Mesendoderm (in vitro differentiated cells): ENCODE results near the gene PPP1R27.

Source experiments
- DNase-seq: peaks from one replicate; pipeline ENCODE4 v3.0.0; 2013
- H2AK5ac ChIP-seq: 2 replicates; pipeline ENCODE4 v1.6.1; 2013; ENCODE audit warnings: low read length, inconsistent platforms
- H2BK120ac ChIP-seq: 2 replicates; pipeline ENCODE4 v1.6.1; 2013; ENCODE audit warnings: low read depth, mild to moderate bottlenecking, low read length, moderate library complexity, mixed read lengths
- H2BK15ac ChIP-seq: replicated peaks from 2 replicates; pipeline ENCODE4 v1.6.1; 2013; ENCODE audit warnings: low read depth, mild to moderate bottlenecking, moderate library complexity
- H2BK5ac ChIP-seq: 2 replicates; pipeline ENCODE4 v1.6.1; 2013; ENCODE audit warnings: low read length, inconsistent platforms
- H3K18ac ChIP-seq: 2 replicates; pipeline ENCODE4 v1.6.1; 2013; ENCODE audit warnings: mild to moderate bottlenecking, low read length, mixed read lengths
- H3K23ac ChIP-seq: one replicate; pipeline ENCODE4 v1.6.1; 2013; ENCODE audit warnings: low read length
- H3K27ac ChIP-seq: 2 replicates; pipeline ENCODE4 v1.5.1; 2013; ENCODE audit warnings: low read depth, mild to moderate bottlenecking, inconsistent platforms, low read length, moderate library complexity
- H3K27me3 ChIP-seq: 2 replicates; pipeline ENCODE4 v1.6.1; 2013; ENCODE audit warnings: low read length, control low read depth, mild to moderate bottlenecking, inconsistent platforms; ENCODE audit not compliant: insufficient read depth, poor library complexity
- H3K36me3 ChIP-seq: 2 replicates; pipeline ENCODE4 v1.6.1; 2013; ENCODE audit warnings: low read length, inconsistent platforms; ENCODE audit not compliant: control insufficient read depth, insufficient read depth
- H3K4ac ChIP-seq: one replicate; pipeline ENCODE4 v1.6.1; 2013; ENCODE audit warnings: low read depth, mild to moderate bottlenecking, low read length, moderate library complexity
- H3K4me1 ChIP-seq: 2 replicates; pipeline ENCODE4 v1.6.1; 2013; ENCODE audit warnings: low read depth, low read length, inconsistent platforms; ENCODE audit not compliant: control insufficient read depth
- H3K4me2 ChIP-seq: 2 replicates; pipeline ENCODE4 v1.6.1; 2013; ENCODE audit warnings: low read length
- H3K4me3 ChIP-seq: 2 replicates; pipeline ENCODE4 v1.5.1; 2013; ENCODE audit warnings: mild to moderate bottlenecking, low read length
- H3K56ac ChIP-seq: one replicate; pipeline ENCODE4 v1.6.1; 2013; ENCODE audit warnings: low read length
- H3K79me1 ChIP-seq: 2 replicates; pipeline ENCODE4 v1.6.1; 2013; ENCODE audit warnings: low read length, inconsistent platforms
- H3K79me2 ChIP-seq: 2 replicates; pipeline ENCODE4 v1.6.1; 2013; ENCODE audit warnings: mild to moderate bottlenecking, low read length; ENCODE audit not compliant: control insufficient read depth, insufficient read depth
- H3K9ac ChIP-seq: 2 replicates; pipeline ENCODE4 v1.6.1; 2013; ENCODE audit warnings: low read length, inconsistent platforms
- H4K5ac ChIP-seq: one replicate; pipeline ENCODE4 v1.6.1; 2013; ENCODE audit warnings: low read length
- H4K8ac ChIP-seq: one replicate; pipeline ENCODE4 v1.6.1; 2013; ENCODE audit warnings: low read depth, mild to moderate bottlenecking, control low read depth, low read length, moderate library complexity
- WGBS: extraction: QIAGEN DNeasy Blood & Tissue Kit; methylation state at CpG from one replicate; pipeline ENCODE4 v1.1.7; 2013; ENCODE audit warnings: low lambda C conversion rate, missing lambda C conversion rate; ENCODE audit not compliant: insufficient coverage; ENCODE audit errors: extremely low coverage; 5-methylcytosine and 5-hydroxymethylcytosine counted together

PPP1R27 gene

DNA sequence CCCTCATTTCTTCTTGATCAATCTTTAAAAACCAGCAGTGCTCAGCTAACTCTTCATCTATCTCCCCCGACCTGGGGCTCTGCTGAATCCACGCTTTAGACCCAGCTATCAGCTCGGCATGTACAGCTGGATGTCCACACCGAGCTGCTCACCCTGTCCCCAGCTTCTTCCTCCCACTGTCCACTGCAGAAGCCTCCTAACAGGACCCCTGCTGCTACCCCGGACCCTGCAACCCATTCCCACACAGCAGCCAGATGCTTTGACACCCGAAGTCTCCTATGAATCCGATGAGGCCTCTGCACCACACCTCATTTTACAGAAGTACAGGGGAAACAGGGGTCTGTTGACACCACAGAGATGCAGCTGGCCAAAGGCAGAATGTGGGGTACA, 17.1 kb downstream of the PPP1R27 start:
- Histone ChIP-seq H4K8ac (no peak overlapping the region), H2AK5ac (no peak overlapping the region), H3K18ac (no peak overlapping the region), H3K27me3 (no peaks in the 10 kb centered on the region), H3K23ac (no peak overlapping the region), H3K27ac (no peak overlapping the region), H3K9ac (no peak overlapping the region), H2BK5ac (no peak overlapping the region), H3K4me1 (peaks cover 2% of the 10 kb centered on the region), H3K79me2 (no peaks in the 10 kb centered on the region), H4K5ac (no peak overlapping the region), H3K36me3 (no peaks in the 10 kb centered on the region), H2BK15ac (no peak overlapping the region), H3K4me3 (no peak overlapping the region), H2BK120ac (no peak overlapping the region), H3K56ac (no peak overlapping the region), H3K4ac (no peak overlapping the region), H3K79me1 (no peaks in the 10 kb centered on the region), H3K4me2 (no peak overlapping the region)
- DNase-seq, result no peak
- no CpG with 5 or more reads among the region's 7 CpGs for WGBS

GRCh38 chr17:81815646-81815986, 19.2 kb downstream of the PPP1R27 start:
- H3K23ac ChIP-seq, result no peak overlapping the region
- no peak overlapping the region for H4K8ac ChIP-seq
- no peaks in the 10 kb centered on the region for H3K79me2 ChIP-seq
- H4K5ac ChIP-seq, result no peak overlapping the region
- no peak overlapping the region for H3K4me2 ChIP-seq
- no peaks in the 10 kb centered on the region for H3K27me3 ChIP-seq
- no peak overlapping the region for H2BK15ac ChIP-seq
- no peaks in the 10 kb centered on the region for H3K36me3 ChIP-seq
- H3K4me1 ChIP-seq, result peaks cover 2% of the 10 kb centered on the region
- H3K9ac ChIP-seq, result no peak overlapping the region
- no peak overlapping the region for H3K18ac ChIP-seq
- no peak overlapping the region for H3K4ac ChIP-seq
- H3K4me3 ChIP-seq, result no peak overlapping the region
- H2BK5ac ChIP-seq, result no peak overlapping the region
- H3K27ac ChIP-seq, result no peak overlapping the region
- no peak overlapping the region for H3K56ac ChIP-seq
- no peak overlapping the region for H2AK5ac ChIP-seq
- no peak for DNase-seq
- no CpG with 5 or more reads among the region's 2 CpGs for WGBS
- no peak overlapping the region for H2BK120ac ChIP-seq
- no peaks in the 10 kb centered on the region for H3K79me1 ChIP-seq

DNA sequence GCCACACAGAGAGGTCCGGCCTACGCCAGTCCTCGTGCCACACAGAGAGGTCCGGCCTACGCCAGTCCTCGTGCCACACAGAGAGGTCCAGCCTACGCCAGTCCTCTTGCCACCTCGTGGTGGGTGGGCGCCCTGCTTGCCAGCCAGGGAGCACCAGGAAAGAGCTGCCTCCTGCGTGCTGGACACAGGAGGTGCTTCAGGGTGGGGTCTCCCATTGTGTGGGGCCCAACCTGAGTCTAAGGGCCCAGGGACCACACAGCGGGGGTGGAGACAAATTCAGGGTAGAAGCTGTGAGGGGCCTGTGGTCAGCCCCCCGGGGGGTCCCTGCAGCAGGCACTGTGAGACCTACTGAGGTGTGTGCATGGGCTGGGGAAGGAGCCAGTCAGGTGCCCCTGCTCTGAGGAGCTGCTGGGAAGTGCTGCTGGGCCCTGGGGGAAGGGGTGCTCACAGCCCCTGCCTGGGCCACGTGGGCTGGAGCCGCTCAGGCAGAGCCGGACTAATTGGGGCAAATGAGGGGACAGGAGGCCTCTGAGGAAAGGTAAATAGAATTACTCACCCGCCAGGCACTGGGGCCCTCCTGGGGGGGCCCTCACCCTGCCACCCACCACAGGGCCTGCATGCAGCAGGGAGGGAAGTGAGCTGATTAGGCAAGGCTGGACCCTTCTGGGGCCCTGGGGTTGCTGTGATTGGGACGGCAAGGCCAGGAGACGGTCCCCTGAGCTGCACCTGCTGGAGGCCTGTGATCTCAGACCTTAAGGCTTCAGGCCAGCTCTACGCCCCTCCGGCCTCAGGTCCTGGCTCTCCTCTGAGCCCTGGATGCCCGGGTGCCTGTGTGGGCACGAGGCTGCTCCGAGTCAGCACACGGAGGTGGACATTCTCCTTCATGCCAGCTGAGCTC, 19.9 kb downstream of the PPP1R27 start:
- H3K27me3 ChIP-seq, result no peaks in the 10 kb centered on the region
- WGBS, result no CpG with 5 or more reads among the region's 24 CpGs
- H3K36me3 ChIP-seq, result no peaks in the 10 kb centered on the region
- no peak overlapping the region for H4K5ac ChIP-seq
- H3K4ac ChIP-seq, result no peak overlapping the region
- H3K79me1 ChIP-seq, result no peaks in the 10 kb centered on the region
- H3K27ac ChIP-seq, result no peak overlapping the region
- no peak overlapping the region for H2AK5ac ChIP-seq
- no peak overlapping the region for H4K8ac ChIP-seq
- no peak overlapping the region for H3K23ac ChIP-seq
- no peaks in the 10 kb centered on the region for H3K79me2 ChIP-seq
- H3K18ac ChIP-seq, result no peak overlapping the region
- no peak overlapping the region for H2BK120ac ChIP-seq
- no peak overlapping the region for H2BK5ac ChIP-seq
- H3K9ac ChIP-seq, result no peak overlapping the region
- no peak overlapping the region for H3K4me2 ChIP-seq
- H3K56ac ChIP-seq, result no peak overlapping the region
- no peak overlapping the region for H2BK15ac ChIP-seq
- no peak for DNase-seq
- no peak overlapping the region for H3K4me3 ChIP-seq
- peaks cover 1% of the 10 kb centered on the region for H3K4me1 ChIP-seq

DNA sequence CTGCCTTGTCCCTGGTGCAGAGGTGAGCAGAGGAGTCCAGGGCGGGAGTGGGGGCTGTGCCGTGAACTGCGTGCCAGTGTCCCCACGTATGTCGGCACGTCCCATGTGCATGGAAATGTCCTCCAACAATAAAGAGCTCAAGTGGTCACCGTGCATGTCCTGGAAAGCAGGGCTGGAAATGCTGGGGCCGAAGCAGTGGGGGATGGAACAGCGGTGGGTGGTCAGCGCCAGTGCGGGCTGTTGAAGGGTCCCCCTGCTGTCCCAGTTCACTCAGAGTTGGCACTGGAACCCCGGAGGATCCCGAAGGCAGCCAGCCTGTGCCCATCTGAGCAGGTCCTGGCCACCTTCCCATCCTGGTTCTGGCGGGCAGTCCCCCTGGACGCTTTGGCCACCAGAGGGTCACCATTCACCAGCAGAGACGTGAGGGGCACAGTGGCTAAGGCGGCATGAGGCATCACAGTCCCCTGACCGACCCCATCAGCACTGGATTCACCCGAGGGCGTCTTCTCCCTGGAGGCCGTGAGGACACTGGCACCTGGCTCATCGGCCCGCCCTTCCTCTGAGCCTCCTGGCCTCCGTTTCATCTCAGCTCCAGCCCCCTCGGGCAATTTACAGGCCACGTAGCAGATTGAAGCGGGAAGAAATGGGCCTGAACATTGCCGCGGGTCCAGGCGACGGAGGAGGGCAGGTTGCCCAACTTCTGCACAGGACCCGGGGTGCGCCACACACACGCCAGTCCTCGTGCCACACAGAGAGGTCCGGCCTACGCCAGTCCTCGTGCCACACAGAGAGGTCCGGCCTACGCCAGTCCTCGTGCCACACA, 20.8 kb downstream of the PPP1R27 start:
- H3K79me2 ChIP-seq, result no peaks in the 10 kb centered on the region
- H2BK120ac ChIP-seq, result no peak overlapping the region
- WGBS, result no CpG with 5 or more reads among the region's 41 CpGs
- no peak overlapping the region for H2AK5ac ChIP-seq
- H3K36me3 ChIP-seq, result no peaks in the 10 kb centered on the region
- no peak overlapping the region for H3K23ac ChIP-seq
- no peak overlapping the region for H4K8ac ChIP-seq
- no peaks in the 10 kb centered on the region for H3K79me1 ChIP-seq
- no peak overlapping the region for H3K9ac ChIP-seq
- H3K4me1 ChIP-seq, result no peaks in the 10 kb centered on the region
- H2BK15ac ChIP-seq, result no peak overlapping the region
- H3K4me2 ChIP-seq, result no peak overlapping the region
- H4K5ac ChIP-seq, result no peak overlapping the region
- DNase-seq, result no peak
- no peaks in the 10 kb centered on the region for H3K27me3 ChIP-seq
- no peak overlapping the region for H3K27ac ChIP-seq
- no peak overlapping the region for H3K4me3 ChIP-seq
- no peak overlapping the region for H3K4ac ChIP-seq
- no peak overlapping the region for H3K18ac ChIP-seq
- no peak overlapping the region for H3K56ac ChIP-seq
- H2BK5ac ChIP-seq, result no peak overlapping the region

- Histone ChIP-seq H2BK5ac (no peak overlapping the region), H2AK5ac (no peak overlapping the region), H3K56ac (no peak overlapping the region), H3K4ac (no peak overlapping the region), H3K27me3 (no peaks in the 10 kb centered on the region), H4K8ac (no peak overlapping the region), H3K79me1 (no peaks in the 10 kb centered on the region), H4K5ac (no peak overlapping the region), H2BK120ac (no peak overlapping the region), H3K79me2 (no peaks in the 10 kb centered on the region), H3K4me2 (no peak overlapping the region), H2BK15ac (no peak overlapping the region), H3K18ac (no peak overlapping the region), H3K36me3 (no peaks in the 10 kb centered on the region), H3K27ac (no peak overlapping the region), H3K23ac (no peak overlapping the region), H3K9ac (no peak overlapping the region), H3K4me3 (no peak overlapping the region), H3K4me1 (no peaks in the 10 kb centered on the region)
- no CpG with 5 or more reads among the region's 15 CpGs for WGBS
- no peak for DNase-seq
Measured at GRCh38 chr17:81813371-81813684, 21.5 kb downstream of the PPP1R27 start.
